ENCODE results near the gene TMEM168.

The TMEM168 gene

DNA sequence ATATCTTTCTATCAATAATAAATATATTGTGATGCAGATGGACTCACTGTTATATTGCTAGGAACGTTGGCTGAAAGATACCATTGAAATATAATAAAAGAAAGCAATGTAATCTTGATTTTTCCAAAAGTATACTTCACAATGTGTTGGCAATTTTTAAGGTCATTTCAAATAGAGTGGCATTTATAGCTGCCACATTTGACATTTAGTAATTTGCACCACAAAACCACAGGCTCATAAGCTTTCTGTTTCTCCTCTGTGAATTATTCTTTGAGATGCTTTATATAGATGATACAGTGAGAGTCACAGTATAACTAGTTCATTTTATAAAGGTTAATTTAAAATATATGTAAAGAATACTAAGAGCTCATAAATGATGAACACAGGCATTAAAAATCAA, 44.6 kb downstream of the TMEM168 start:
- Histone ChIP-seq H3K18ac (ENCODE audit: low read length) (no peak overlapping the region), H3K9me3 (replicated peaks in 1 of 2; ENCODE audit: control insufficient read depth in 2 of 2, insufficient read depth in 1 of 2, low read depth in 1 of 2, low read length in 2 of 2) (peaks cover 0 to 3% of the 10 kb centered on the region in 2 donors), H4K91ac (ENCODE audit: low read depth, low read length, poor library complexity) (no peak overlapping the region), H3K14ac (ENCODE audit: low read length) (no peak overlapping the region), H3K36me3 (replicated peaks in 1 of 2; ENCODE audit: control insufficient read depth in 2 of 2, insufficient read depth in 2 of 2, low read length in 2 of 2) (peaks cover 0 to 2% of the 10 kb centered on the region in 2 donors), H3K9ac (ENCODE audit: low read depth, low read length, poor library complexity) (no peak overlapping the region), H2AK5ac (ENCODE audit: low read depth, low read length) (no peak overlapping the region), H3K27me3 (ENCODE audit: control insufficient read depth in 3 of 3, insufficient read depth in 3 of 3, low read depth in 1 of 3, low read length in 3 of 3) (no peaks in the 10 kb centered on the region), H3K79me1 (ENCODE audit: low read depth, low read length) (no peaks in the 10 kb centered on the region), H3K4ac (ENCODE audit: low read length) (no peak overlapping the region), H3K4me3 (ENCODE audit: low read length in 2 of 2) (no peak overlapping the region), H3K23ac (ENCODE audit: low read depth, low read length, poor library complexity) (no peak overlapping the region), H2BK15ac (ENCODE audit: low read length) (no peak overlapping the region), H2BK120ac (ENCODE audit: low read depth, low read length) (no peak overlapping the region), H4K8ac (ENCODE audit: low read depth, low read length) (no peak overlapping the region), H2BK5ac (ENCODE audit: low read length) (no peak overlapping the region), H3K4me1 (ENCODE audit: control insufficient read depth in 2 of 2, insufficient read depth in 1 of 2, low read depth in 1 of 2, low read length in 2 of 2) (no peaks in the 10 kb centered on the region), H2AFZ (ENCODE audit: low read length) (no peak overlapping the region), H3K4me2 (ENCODE audit: insufficient read depth, low read length, poor library complexity, severe bottlenecking) (no peak overlapping the region), H2BK12ac (ENCODE audit: low read length) (no peak overlapping the region), H3K27ac (replicated peaks; ENCODE audit: low read length) (no peak overlapping the region)
- no CpG with 5 or more reads among the region's 1 CpG for WGBS, 2 donors (ENCODE audit: extremely low coverage in 2 of 2, insufficient read length in 2 of 2, insufficient replicate concordance in 1 of 2)
- no peak for DNase-seq (ENCODE audit: low spot score)

DNA sequence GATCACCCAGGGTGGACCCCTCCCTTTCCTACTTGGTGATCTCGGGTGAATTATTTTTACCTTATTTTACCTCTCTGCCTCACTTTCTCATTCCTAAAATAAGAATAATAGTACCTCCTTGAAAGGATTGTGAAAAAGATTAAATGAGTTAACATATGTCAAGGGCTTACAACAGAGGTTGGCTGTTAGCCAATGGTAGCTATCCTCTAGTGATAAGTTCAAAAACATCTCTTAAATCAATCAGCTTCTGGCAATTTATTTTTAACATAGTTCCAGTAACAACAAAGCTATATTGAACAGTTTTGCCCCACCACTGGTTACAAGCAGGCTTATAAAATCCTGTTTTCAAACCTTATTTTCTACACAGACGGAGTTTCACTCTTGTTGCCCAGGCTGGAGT, 45.4 kb downstream of the TMEM168 start:
- Histone ChIP-seq H3K9me3 (replicated peaks in 1 of 2; ENCODE audit: control insufficient read depth in 2 of 2, insufficient read depth in 1 of 2, low read depth in 1 of 2, low read length in 2 of 2) (peaks cover 0 to 3% of the 10 kb centered on the region in 2 donors), H3K18ac (ENCODE audit: low read length) (no peak overlapping the region), H3K23ac (ENCODE audit: low read depth, low read length, poor library complexity) (no peak overlapping the region), H3K27ac (replicated peaks; ENCODE audit: low read length) (no peak overlapping the region), H2BK120ac (ENCODE audit: low read depth, low read length) (no peak overlapping the region), H2AK5ac (ENCODE audit: low read depth, low read length) (no peak overlapping the region), H2BK12ac (ENCODE audit: low read length) (no peak overlapping the region), H3K14ac (ENCODE audit: low read length) (no peak overlapping the region), H3K4ac (ENCODE audit: low read length) (no peak overlapping the region), H2AFZ (ENCODE audit: low read length) (no peak overlapping the region), H3K4me2 (ENCODE audit: insufficient read depth, low read length, poor library complexity, severe bottlenecking) (no peak overlapping the region), H3K27me3 (ENCODE audit: control insufficient read depth in 3 of 3, insufficient read depth in 3 of 3, low read depth in 1 of 3, low read length in 3 of 3) (no peaks in the 10 kb centered on the region), H3K4me1 (ENCODE audit: control insufficient read depth in 2 of 2, insufficient read depth in 1 of 2, low read depth in 1 of 2, low read length in 2 of 2) (no peaks in the 10 kb centered on the region), H3K36me3 (replicated peaks in 1 of 2; ENCODE audit: control insufficient read depth in 2 of 2, insufficient read depth in 2 of 2, low read length in 2 of 2) (peaks cover 0 to 2% of the 10 kb centered on the region in 2 donors), H4K91ac (ENCODE audit: low read depth, low read length, poor library complexity) (no peak overlapping the region), H3K4me3 (ENCODE audit: low read length in 2 of 2) (no peak overlapping the region), H2BK5ac (ENCODE audit: low read length) (no peak overlapping the region), H3K79me1 (ENCODE audit: low read depth, low read length) (no peaks in the 10 kb centered on the region), H4K8ac (ENCODE audit: low read depth, low read length) (no peak overlapping the region), H3K9ac (ENCODE audit: low read depth, low read length, poor library complexity) (no peak overlapping the region), H2BK15ac (ENCODE audit: low read length) (no peak overlapping the region)
- no CpG with 5 or more reads among the region's 2 CpGs for WGBS, 2 donors (ENCODE audit: extremely low coverage in 2 of 2, insufficient read length in 2 of 2, insufficient replicate concordance in 1 of 2)
- no peak for DNase-seq (ENCODE audit: low spot score)

DNA sequence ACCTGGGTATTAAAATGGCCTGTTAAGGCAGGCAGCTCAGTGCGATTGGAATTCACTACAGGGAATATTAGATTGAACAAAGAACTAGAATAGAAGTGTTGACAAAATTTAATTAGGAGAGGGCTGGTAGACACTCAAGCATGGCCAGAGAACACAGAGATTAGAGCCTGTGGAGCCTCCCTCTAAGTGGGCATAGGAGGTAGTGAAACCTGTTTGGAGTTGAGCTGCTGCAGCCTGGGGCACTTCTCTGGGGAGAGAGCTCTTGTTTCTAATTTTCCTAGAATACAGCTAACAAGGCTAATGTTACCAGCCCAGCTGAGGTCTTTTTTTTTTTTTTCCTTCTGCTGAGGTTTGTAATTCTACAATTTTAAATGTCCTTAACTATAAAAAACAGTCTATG, 46.4 kb downstream of the TMEM168 start:
- H3K36me3 ChIP-seq (replicated peaks in 1 of 2; ENCODE audit: control insufficient read depth in 2 of 2, insufficient read depth in 2 of 2, low read length in 2 of 2), result peaks cover 0 to 2% of the 10 kb centered on the region in 2 donors
- H3K18ac ChIP-seq (ENCODE audit: low read length), result no peak overlapping the region
- no peak overlapping the region for H3K23ac ChIP-seq (ENCODE audit: low read depth, low read length, poor library complexity)
- no peak overlapping the region for H2BK12ac ChIP-seq (ENCODE audit: low read length)
- no peak for DNase-seq (ENCODE audit: low spot score)
- no peaks in the 10 kb centered on the region for H3K4me1 ChIP-seq (ENCODE audit: control insufficient read depth in 2 of 2, insufficient read depth in 1 of 2, low read depth in 1 of 2, low read length in 2 of 2)
- no peak overlapping the region for H3K27ac ChIP-seq (replicated peaks; ENCODE audit: low read length)
- H3K14ac ChIP-seq (ENCODE audit: low read length), result no peak overlapping the region
- no peak overlapping the region for H4K91ac ChIP-seq (ENCODE audit: low read depth, low read length, poor library complexity)
- no peak overlapping the region for H2AK5ac ChIP-seq (ENCODE audit: low read depth, low read length)
- H3K4me2 ChIP-seq (ENCODE audit: insufficient read depth, low read length, poor library complexity, severe bottlenecking), result no peak overlapping the region
- H2AFZ ChIP-seq (ENCODE audit: low read length), result no peak overlapping the region
- no peak overlapping the region for H2BK120ac ChIP-seq (ENCODE audit: low read depth, low read length)
- H2BK5ac ChIP-seq (ENCODE audit: low read length), result no peak overlapping the region
- H4K8ac ChIP-seq (ENCODE audit: low read depth, low read length), result no peak overlapping the region
- peaks cover 0 to 3% of the 10 kb centered on the region in 2 donors for H3K9me3 ChIP-seq (replicated peaks in 1 of 2; ENCODE audit: control insufficient read depth in 2 of 2, insufficient read depth in 1 of 2, low read depth in 1 of 2, low read length in 2 of 2)
- no peak overlapping the region for H3K4me3 ChIP-seq (ENCODE audit: low read length in 2 of 2)
- no CpG with 5 or more reads among the region's 1 CpG for WGBS, 2 donors (ENCODE audit: extremely low coverage in 2 of 2, insufficient read length in 2 of 2, insufficient replicate concordance in 1 of 2)
- no peak overlapping the region for H3K9ac ChIP-seq (ENCODE audit: low read depth, low read length, poor library complexity)
- H2BK15ac ChIP-seq (ENCODE audit: low read length), result no peak overlapping the region
- no peaks in the 10 kb centered on the region for H3K27me3 ChIP-seq (ENCODE audit: control insufficient read depth in 3 of 3, insufficient read depth in 3 of 3, low read depth in 1 of 3, low read length in 3 of 3)
- no peak overlapping the region for H3K4ac ChIP-seq (ENCODE audit: low read length)
- H3K79me1 ChIP-seq (ENCODE audit: low read depth, low read length), result no peaks in the 10 kb centered on the region

DNA sequence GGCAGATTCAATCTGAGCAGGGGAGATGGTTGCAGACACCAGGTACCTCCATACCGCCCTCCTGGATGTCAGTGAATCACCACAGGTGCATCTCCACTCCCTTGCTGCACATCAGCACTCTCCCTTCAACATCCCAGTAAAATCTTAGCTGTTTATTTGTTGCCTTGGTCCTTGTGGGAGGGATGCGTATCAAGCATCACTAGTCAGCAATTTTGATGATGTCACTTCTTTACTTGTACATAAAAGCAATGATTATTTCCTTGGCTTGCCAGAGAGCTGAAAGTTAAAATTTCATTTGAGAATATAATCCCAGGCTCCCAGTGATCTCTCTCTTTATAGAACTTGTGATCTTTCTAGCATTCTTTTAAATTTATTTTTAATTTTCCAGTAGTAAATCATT, 49.5 kb downstream of the TMEM168 start:
- Histone ChIP-seq H4K8ac (ENCODE audit: low read depth, low read length) (no peak overlapping the region), H2BK5ac (ENCODE audit: low read length) (no peak overlapping the region), H3K27me3 (ENCODE audit: control insufficient read depth in 3 of 3, insufficient read depth in 3 of 3, low read depth in 1 of 3, low read length in 3 of 3) (no peaks in the 10 kb centered on the region), H3K27ac (replicated peaks; ENCODE audit: low read length) (no peak overlapping the region), H3K79me1 (ENCODE audit: low read depth, low read length) (no peaks in the 10 kb centered on the region), H3K4me1 (ENCODE audit: control insufficient read depth in 2 of 2, insufficient read depth in 1 of 2, low read depth in 1 of 2, low read length in 2 of 2) (no peaks in the 10 kb centered on the region), H2AFZ (ENCODE audit: low read length) (no peak overlapping the region), H4K91ac (ENCODE audit: low read depth, low read length, poor library complexity) (no peak overlapping the region), H2BK12ac (ENCODE audit: low read length) (no peak overlapping the region), H2AK5ac (ENCODE audit: low read depth, low read length) (no peak overlapping the region), H3K9ac (ENCODE audit: low read depth, low read length, poor library complexity) (no peak overlapping the region), H3K23ac (ENCODE audit: low read depth, low read length, poor library complexity) (no peak overlapping the region), H3K36me3 (replicated peaks in 1 of 2; ENCODE audit: control insufficient read depth in 2 of 2, insufficient read depth in 2 of 2, low read length in 2 of 2) (peaks cover 0 to 2% of the 10 kb centered on the region in 2 donors), H3K14ac (ENCODE audit: low read length) (no peak overlapping the region), H3K4ac (ENCODE audit: low read length) (no peak overlapping the region), H3K18ac (ENCODE audit: low read length) (no peak overlapping the region), H3K4me2 (ENCODE audit: insufficient read depth, low read length, poor library complexity, severe bottlenecking) (no peak overlapping the region), H2BK15ac (ENCODE audit: low read length) (no peak overlapping the region), H3K4me3 (ENCODE audit: low read length in 2 of 2) (no peak overlapping the region), H2BK120ac (ENCODE audit: low read depth, low read length) (no peak overlapping the region), H3K9me3 (replicated peaks in 1 of 2; ENCODE audit: control insufficient read depth in 2 of 2, insufficient read depth in 1 of 2, low read depth in 1 of 2, low read length in 2 of 2) (peaks cover 3 to 5% of the 10 kb centered on the region in 2 donors)
- WGBS, 2 donors (ENCODE audit: extremely low coverage in 2 of 2, insufficient read length in 2 of 2, insufficient replicate concordance in 1 of 2), result no CpG with 5 or more reads among the region's 2 CpGs
- no peak for DNase-seq (ENCODE audit: low spot score)
